ENCODE results near the gene HOXB6. TPM values are rescaled to one million over a fixed set of nuclear protein-coding genes. Genes with fewer than 3 reads are reported as not detected.
A peak's percentile ranks its signal among the peaks of the same experiment; 100 is the strongest.

Gene HOXB6
- polyA plus RNA-seq, 3 donors = not detected

DNA sequence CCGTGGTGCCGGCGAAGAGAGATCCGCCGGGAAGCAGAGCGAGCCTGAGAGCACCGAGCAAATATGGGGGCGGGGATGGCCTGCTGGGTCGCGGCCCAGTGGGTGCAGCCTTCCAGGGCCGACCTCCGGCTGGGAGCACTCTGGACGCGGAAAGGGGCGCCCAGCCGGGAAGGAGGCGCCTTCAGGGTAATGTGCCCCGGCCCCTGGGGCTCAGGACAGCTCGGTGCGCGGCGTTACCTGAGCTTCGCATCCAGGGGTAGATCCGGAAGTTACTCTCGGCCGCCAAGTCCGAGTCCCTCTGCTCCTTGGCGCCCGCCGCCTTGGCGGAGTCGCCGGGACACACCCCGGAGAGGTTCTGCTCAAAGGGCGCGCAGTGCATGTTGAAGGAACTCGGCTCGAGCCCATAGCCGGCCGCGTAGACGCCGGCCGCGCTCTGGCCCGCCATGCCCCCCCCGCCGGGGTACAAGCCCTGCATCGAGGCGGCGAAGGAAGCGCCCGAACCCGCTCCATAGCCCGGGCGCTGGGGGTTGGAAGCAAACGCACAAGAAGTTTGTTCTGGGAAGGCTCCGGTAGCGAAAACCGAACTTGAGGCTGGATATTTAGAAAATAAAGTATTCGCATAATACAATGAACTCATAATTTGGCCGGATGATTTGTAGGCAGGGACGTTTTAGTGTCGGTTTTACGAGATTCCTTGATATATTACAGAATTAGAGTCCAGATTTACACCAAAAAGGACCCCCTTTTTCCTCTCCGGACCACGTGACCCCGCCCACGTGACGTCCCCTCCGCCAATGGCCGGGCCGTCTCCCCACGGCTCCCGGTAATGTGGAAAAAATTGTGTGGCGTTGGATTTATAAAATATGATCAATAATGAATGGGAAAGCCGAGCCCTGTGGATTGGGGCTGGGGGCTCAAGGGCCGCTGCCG, 5.8 kb upstream of the HOXB6 start, which contains the start of gene HOXB7:
HOXB7 (minus strand) TSS at position 736 of the 930 bp plus-strand sequence; CDS start at position 637, 99 bp downstream.
- H4K20me1 ChIP-seq (ENCODE audit: insufficient read depth, low read length) = no peaks in the 10 kb centered on the region
- peak within 1 kb of the TSS in 2 of 7 donors; percentile 60 to 73 for H3K27ac Mint-ChIP-seq
- intact Hi-C loops (cut with micrococcal nuclease) = no loop called here
- H3K9me3 ChIP-seq (replicated peaks in 1 of 2; ENCODE audit: control insufficient read depth in 1 of 2, insufficient read depth in 1 of 2, low read length in 2 of 2) = peaks cover 5 to 35% of the 10 kb centered on the region in 2 donors
- H3K9me3 Mint-ChIP-seq = peaks cover 0 to 45% (median 27%) of the 10 kb centered on the region in 7 donors
- peaks cover 60 to 98% of the 10 kb centered on the region in 2 donors for H3K27me3 ChIP-seq (ENCODE audit: control insufficient read depth in 2 of 2, insufficient read depth in 2 of 2, low read length in 2 of 2)
- H3K4me1 ChIP-seq (ENCODE audit: control insufficient read depth in 1 of 2, insufficient read depth in 2 of 2, low read length in 2 of 2) = peaks cover 36 to 43% of the 10 kb centered on the region in 2 donors
- H3K4me3 Mint-ChIP-seq = peak within 1 kb of the TSS; percentile 80 to 96
- peak within 1 kb of the TSS; percentile 86 for H2AFZ ChIP-seq (ENCODE audit: insufficient read depth, low read depth, low read length, poor library complexity, severe bottlenecking)
- no peaks in the 10 kb centered on the region for H3K79me2 ChIP-seq (ENCODE audit: insufficient read depth, low read length)
- peaks cover 90 to 98% (median 95%) of the 10 kb centered on the region in 3 donors for H3K27me3 Mint-ChIP-seq (ENCODE audit: low read depth in 3 of 3)
- peaks cover 39% of the 10 kb centered on the region for H3K4me1 Mint-ChIP-seq
- peak in 2 of 3 donors; percentile 13 to 16 for DNase-seq
- no peak within 1 kb of the TSS for H3K27ac ChIP-seq (ENCODE audit: low read depth in 1 of 2, low read length in 2 of 2)
- H3K9ac ChIP-seq (ENCODE audit: insufficient read depth, low read length, poor library complexity, severe bottlenecking) = peak within 1 kb of the TSS; percentile 27
- TF ChIP-seq, protein P1, sequence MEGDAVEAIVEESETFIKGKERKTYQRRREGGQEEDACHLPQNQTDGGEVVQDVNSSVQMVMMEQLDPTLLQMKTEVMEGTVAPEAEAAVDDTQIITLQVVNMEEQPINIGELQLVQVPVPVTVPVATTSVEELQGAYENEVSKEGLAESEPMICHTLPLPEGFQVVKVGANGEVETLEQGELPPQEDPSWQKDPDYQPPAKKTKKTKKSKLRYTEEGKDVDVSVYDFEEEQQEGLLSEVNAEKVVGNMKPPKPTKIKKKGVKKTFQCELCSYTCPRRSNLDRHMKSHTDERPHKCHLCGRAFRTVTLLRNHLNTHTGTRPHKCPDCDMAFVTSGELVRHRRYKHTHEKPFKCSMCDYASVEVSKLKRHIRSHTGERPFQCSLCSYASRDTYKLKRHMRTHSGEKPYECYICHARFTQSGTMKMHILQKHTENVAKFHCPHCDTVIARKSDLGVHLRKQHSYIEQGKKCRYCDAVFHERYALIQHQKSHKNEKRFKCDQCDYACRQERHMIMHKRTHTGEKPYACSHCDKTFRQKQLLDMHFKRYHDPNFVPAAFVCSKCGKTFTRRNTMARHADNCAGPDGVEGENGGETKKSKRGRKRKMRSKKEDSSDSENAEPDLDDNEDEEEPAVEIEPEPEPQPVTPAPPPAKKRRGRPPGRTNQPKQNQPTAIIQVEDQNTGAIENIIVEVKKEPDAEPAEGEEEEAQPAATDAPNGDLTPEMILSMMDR (IDR thresholded peaks at IDR 0.05) = no peak
- H3K4me2 ChIP-seq (replicated peaks; ENCODE audit: extremely low read depth, low read length, poor library complexity, severe bottlenecking) = peak within 1 kb of the TSS; percentile 99
- 0% methylated on average over 60 of the region's 79 CpGs for WGBS (ENCODE audit: insufficient coverage)
- H3K36me3 ChIP-seq (replicated peaks in 1 of 2; ENCODE audit: control insufficient read depth in 1 of 2, insufficient read depth in 2 of 2, low read length in 2 of 2) = no peaks in the 10 kb centered on the region
- peaks cover 9 to 16% of the 10 kb centered on the region in 2 donors for H3K36me3 Mint-ChIP-seq
- peak within 1 kb of the TSS; percentile 36 to 78 (median 51) for H3K4me3 ChIP-seq (replicated peaks in 1 of 3; ENCODE audit: low read depth in 2 of 3, low read length in 3 of 3)

DNA sequence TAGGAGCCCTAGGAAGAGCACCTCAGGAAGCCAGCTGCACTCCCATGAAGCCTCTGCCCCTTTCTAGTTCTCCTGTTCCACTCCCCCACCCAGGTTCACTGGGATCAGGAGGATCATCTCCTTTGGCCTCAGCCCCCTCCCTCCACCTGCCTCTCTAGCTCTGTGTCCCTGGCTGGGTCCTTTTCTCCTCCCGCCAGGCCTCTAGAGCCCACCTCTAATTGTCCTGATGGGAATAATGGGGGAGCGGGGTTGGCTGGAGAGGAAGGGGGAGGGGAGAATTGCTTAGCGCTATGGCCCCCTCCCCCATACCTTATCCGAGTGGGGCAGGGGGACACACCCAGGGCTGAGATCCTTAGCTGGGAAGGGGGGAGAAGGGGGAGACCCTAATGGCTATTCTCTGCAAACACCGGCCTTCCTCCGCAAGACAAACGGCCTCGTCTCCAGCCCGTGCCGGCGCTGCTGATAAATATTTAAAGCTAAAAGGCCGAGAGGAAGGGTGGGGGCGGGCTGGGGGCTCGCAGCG, 5.0 kb upstream of the HOXB6 start:
- Mint-ChIP-seq H3K36me3 (peaks cover 9 to 16% of the 10 kb centered on the region in 2 donors), H3K4me3 (peak overlapping the region; percentile 80 to 96), H3K9me3 (peaks cover 0 to 41% (median 27%) of the 10 kb centered on the region in 7 donors), H3K4me1 (peaks cover 39% of the 10 kb centered on the region), H3K27ac (no peak overlapping the region), H3K27me3 (ENCODE audit: low read depth in 3 of 3) (peaks cover 89 to 98% (median 95%) of the 10 kb centered on the region in 3 donors)
- DNase-seq = no peak
- peak overlapping the region in 1 of 3 experiments; percentile 78 for H3K4me3 ChIP-seq (replicated peaks in 1 of 3; ENCODE audit: low read depth in 2 of 3, low read length in 3 of 3)
- no peaks in the 10 kb centered on the region for H3K79me2 ChIP-seq (ENCODE audit: insufficient read depth, low read length)
- peak overlapping the region; percentile 86 for H2AFZ ChIP-seq (ENCODE audit: insufficient read depth, low read depth, low read length, poor library complexity, severe bottlenecking)
- peaks cover 57 to 98% of the 10 kb centered on the region in 2 donors for H3K27me3 ChIP-seq (ENCODE audit: control insufficient read depth in 2 of 2, insufficient read depth in 2 of 2, low read length in 2 of 2)
- H3K4me2 ChIP-seq (replicated peaks; ENCODE audit: extremely low read depth, low read length, poor library complexity, severe bottlenecking) = peak overlapping the region; percentile 99
- H4K20me1 ChIP-seq (ENCODE audit: insufficient read depth, low read length) = no peaks in the 10 kb centered on the region
- H3K27ac ChIP-seq (ENCODE audit: low read depth in 1 of 2, low read length in 2 of 2) = no peak overlapping the region
- TF ChIP-seq, protein P1 (IDR thresholded peaks at IDR 0.05) = no peak
- peak overlapping the region; percentile 27 for H3K9ac ChIP-seq (ENCODE audit: insufficient read depth, low read length, poor library complexity, severe bottlenecking)
- H3K4me1 ChIP-seq (ENCODE audit: control insufficient read depth in 1 of 2, insufficient read depth in 2 of 2, low read length in 2 of 2) = peaks cover 36 to 43% of the 10 kb centered on the region in 2 donors
- peaks cover 5 to 40% of the 10 kb centered on the region in 2 donors for H3K9me3 ChIP-seq (replicated peaks in 1 of 2; ENCODE audit: control insufficient read depth in 1 of 2, insufficient read depth in 1 of 2, low read length in 2 of 2)
- 0% methylated on average over 4 of the region's 15 CpGs for WGBS (ENCODE audit: insufficient coverage)
- H3K36me3 ChIP-seq (replicated peaks in 1 of 2; ENCODE audit: control insufficient read depth in 1 of 2, insufficient read depth in 2 of 2, low read length in 2 of 2) = no peaks in the 10 kb centered on the region
- intact Hi-C loops (cut with micrococcal nuclease) = no loop called here

All from CD14-positive monocyte (primary cell).